GM19463 (cell line): Measurements from ENCODE around the gene ZNRF1.

ENCODE experiments used
- ATAC-seq: cut with Tn5 transposase; IDR thresholded peaks from one replicate; pipeline ENCODE4 v1.9.1; 2021; ENCODE audit warnings: mild to moderate bottlenecking, moderate library complexity; ENCODE audit not compliant: unreplicated experiment

ZNRF1 gene

DNA sequence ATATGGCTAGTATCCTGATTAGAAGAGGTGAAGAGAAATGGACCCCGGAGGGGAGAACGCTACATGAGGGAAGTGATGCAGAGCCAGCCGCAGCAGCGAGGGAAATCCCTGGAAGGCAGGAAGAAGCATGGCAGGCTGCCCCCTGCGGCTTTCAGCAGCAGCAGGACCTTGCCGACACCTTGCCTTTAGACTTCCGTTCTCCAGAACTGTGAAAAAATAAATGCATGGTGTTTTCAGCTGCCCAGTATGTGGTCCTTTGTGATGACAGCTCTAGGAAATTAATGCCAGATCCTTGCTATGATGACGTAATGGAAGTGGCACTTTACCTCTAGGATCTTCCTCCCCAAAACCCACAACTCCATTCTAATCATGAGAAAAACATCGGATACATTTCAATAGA lies 139.8 kb downstream of the ZNRF1 start:
- no peak for ATAC-seq

GRCh38 chr16:75139498-75139897 lies 140.7 kb downstream of the ZNRF1 start:
- ATAC-seq = no peak

DNA sequence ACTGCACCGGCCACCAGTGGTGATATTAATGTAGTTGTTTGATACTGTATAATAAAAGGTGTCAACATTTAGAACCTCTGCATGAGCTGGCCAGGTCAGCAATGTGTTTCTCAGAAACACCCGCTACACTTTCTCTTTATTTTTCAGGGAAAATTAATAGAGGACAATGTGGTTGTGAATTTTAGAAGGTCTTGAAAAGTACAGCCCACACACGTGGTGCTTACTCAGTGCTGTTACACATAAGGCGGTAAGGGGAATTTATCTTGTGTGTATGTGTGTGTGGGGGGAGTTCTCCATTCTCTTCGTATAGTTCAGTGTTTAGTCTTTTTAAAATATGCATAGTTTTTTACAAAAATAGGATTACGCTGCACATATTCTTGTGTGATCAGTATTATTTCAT lies 145.1 kb downstream of the ZNRF1 start:
- ATAC-seq = no peak

GRCh38 chr16:75147968-75148310 lies 149.1 kb downstream of the ZNRF1 start:
- ATAC-seq = no peak

GRCh38 chr16:75148311-75149195 lies 149.7 kb downstream of the ZNRF1 start, which contains the start of gene ZFP1:
Gene ZFP1 (plus strand): TSS chr16:75148524. CDS start chr16:75152952, 4,428 bp downstream.
- ATAC-seq = peak; percentile 84

DNA sequence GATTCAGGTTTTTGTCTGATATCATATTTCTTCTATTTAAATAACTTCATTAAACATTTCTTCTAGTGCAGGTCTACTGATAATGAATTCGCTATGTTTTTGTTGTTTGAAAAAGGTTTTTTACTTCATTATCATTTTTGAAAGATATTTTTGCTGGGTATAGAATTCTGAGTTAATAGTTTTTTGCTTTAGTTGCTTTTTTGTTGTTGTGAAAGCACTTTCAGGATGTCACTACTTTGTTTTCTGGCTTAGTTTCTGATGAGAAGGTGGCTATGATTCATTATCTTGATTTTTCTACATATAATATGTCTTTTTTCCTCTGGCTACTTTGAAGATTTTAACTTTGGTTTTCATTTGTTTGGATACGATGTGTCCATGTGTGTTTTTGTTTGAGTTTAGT lies 153.0 kb downstream of the ZNRF1 start:
- no peak for ATAC-seq

DNA sequence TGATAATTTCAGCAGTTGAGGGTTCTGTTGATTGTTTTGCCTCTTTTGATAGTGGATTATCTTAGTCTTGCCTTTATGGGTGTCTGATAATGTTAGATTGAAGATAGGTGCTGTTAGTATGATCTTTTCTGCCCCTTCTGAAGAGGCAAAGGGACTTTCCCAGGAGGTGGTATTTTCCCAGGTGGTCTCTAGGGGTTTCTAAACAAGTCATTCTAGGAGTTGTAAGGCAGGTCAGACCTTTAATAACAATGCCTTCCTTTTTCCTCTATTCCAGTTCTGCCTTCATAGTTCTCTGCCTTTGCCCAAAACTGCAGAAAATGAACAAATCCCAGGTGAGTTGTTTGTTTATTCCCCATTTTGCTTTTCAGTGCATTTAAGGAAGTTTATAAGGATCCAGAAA lies 153.8 kb downstream of the ZNRF1 start:
- no peak for ATAC-seq

DNA sequence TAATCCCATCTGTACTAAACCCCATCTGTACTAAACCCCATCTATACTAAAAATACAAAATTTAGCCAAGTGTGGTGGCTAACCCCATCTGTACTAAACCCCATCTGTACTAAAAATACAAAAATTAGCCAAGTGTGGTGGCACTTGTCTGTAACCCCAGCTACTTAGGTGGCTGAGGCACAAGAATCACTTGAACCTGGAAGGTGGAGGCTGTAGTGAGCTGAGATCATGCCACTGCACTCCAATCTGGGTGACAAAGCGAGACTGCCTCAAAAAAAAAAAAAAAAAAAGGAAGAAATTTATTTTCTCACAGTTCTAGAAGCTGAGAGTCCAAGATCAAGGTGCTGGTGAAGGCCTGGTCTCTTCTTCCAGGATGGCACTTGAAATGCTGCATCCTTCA lies 161.6 kb downstream of the ZNRF1 start:
- ATAC-seq = no peak
